Naive thymus-derived CD4-positive, alpha-beta T cell (primary cell): ENCODE results near the gene NCOA3. TPM values are rescaled to one million over a fixed set of nuclear protein-coding genes. Genes with fewer than 3 reads are reported as not detected.

Source experiments
- ATAC-seq: fragments of 150-1000 bp; cut with Tn5 transposase; 2 replicates; pipeline ENCODE4 v1.10.0; 2021; ENCODE audit warnings: mild to moderate bottlenecking, moderate library complexity
- CTCF ChIA-PET: fragments of 350-600 bp; sonication (Branson Sonifier 250); formaldehyde crosslinking; loops from one replicate; lab custom pipeline; 2021; ENCODE audit warnings: antibody characterized with exemption; lab: Charles Lee
- POLR2A ChIA-PET: fragments of 350-600 bp; sonication (Branson Sonifier 250); formaldehyde crosslinking; loops from one replicate; lab custom pipeline; 2021; ENCODE audit warnings: antibody characterized with exemption, inconsistent platforms; lab: Charles Lee
- DNase-seq, 9 donors: peaks; one replicate each; pipeline versions ENCODE4 v3.0.0 to v3.0.0-alpha.2; 2020 to 2022; ENCODE audit warnings: mixed read lengths in 1 of 9
- H3K27ac ChIP-seq: one replicate; pipeline ENCODE4 v1.7.0; 2013; ENCODE audit warnings: mild to moderate bottlenecking, low read depth, low read length, moderate library complexity
- H3K27me3 ChIP-seq, 2 donors: one replicate each; pipeline ENCODE4 v1.7.0; 2013; ENCODE audit warnings: low read length in 2 of 2, mild to moderate bottlenecking in 2 of 2, moderate library complexity in 2 of 2; ENCODE audit not compliant: control insufficient read depth in 2 of 2, insufficient read depth in 2 of 2
- H3K36me3 ChIP-seq, 3 experiments: 1 replicate in 2 of 3; 2 replicates in 1 of 3; pipeline ENCODE4 v1.7.0; 2013; ENCODE audit warnings: low read length in 3 of 3, mild to moderate bottlenecking in 3 of 3, moderate library complexity in 1 of 3; ENCODE audit not compliant: insufficient read depth in 3 of 3, control insufficient read depth in 2 of 3
- H3K4me1 ChIP-seq, 2 donors: one replicate each; pipeline ENCODE4 v1.7.0; 2013; ENCODE audit warnings: low read length in 2 of 2, mild to moderate bottlenecking in 2 of 2, moderate library complexity in 1 of 2; ENCODE audit not compliant: control insufficient read depth in 2 of 2, insufficient read depth in 2 of 2
- H3K4me3 ChIP-seq: 2 replicates; pipeline ENCODE4 v1.7.0; 2013; ENCODE audit warnings: mild to moderate bottlenecking, low read length
- H3K9me3 ChIP-seq, 3 experiments: 1 replicate in 2 of 3; 2 replicates in 1 of 3; pipeline ENCODE4 v1.7.0; 2013; ENCODE audit warnings: low read length in 3 of 3; ENCODE audit not compliant: control insufficient read depth in 2 of 3
- H3K27ac Mint-ChIP-seq, 9 donors: one replicate each; pipeline ENCODE4 v1.8.0; 2020 to 2022; ENCODE audit warnings: mixed read lengths in 9 of 9, mild to moderate bottlenecking in 8 of 9, moderate library complexity in 5 of 9, inconsistent platforms in 2 of 9
- H3K27me3 Mint-ChIP-seq, 5 donors: one replicate each; pipeline ENCODE4 v1.8.0; 2021 to 2022; ENCODE audit warnings: mixed read lengths in 5 of 5, mild to moderate bottlenecking in 1 of 5
- H3K36me3 Mint-ChIP-seq, 5 donors: one replicate each; pipeline ENCODE4 v1.8.0; 2020 to 2022; ENCODE audit warnings: mixed read lengths in 5 of 5, mild to moderate bottlenecking in 3 of 5, inconsistent platforms in 1 of 5
- H3K4me1 Mint-ChIP-seq, 7 donors: one replicate each; pipeline ENCODE4 v1.8.0; 2020 to 2022; ENCODE audit warnings: mixed read lengths in 7 of 7, mild to moderate bottlenecking in 3 of 7, inconsistent platforms in 1 of 7
- H3K4me3 Mint-ChIP-seq, 10 donors: one replicate each; pipeline ENCODE4 v1.8.0; 2020 to 2022; ENCODE audit warnings: mild to moderate bottlenecking in 10 of 10, mixed read lengths in 10 of 10, moderate library complexity in 6 of 10, inconsistent platforms in 2 of 10
- H3K9me3 Mint-ChIP-seq, 11 donors: one replicate each; pipeline ENCODE4 v1.8.0; 2020 to 2022; ENCODE audit warnings: mixed read lengths in 11 of 11, mild to moderate bottlenecking in 4 of 11, inconsistent platforms in 1 of 11, moderate library complexity in 1 of 11
- intact Hi-C, 2 donors: fragments of 100-400 bp; cut with micrococcal nuclease; formaldehyde crosslinking; loops; one replicate each; pipeline ENCODE4 v1.15.1; 2023
- polyA plus RNA-seq, 2 donors: library from polyadenylated mRNA; unstranded; fragments of 300-500 nt; fragmentation: Illumina TruSeq; gene quantifications; one replicate each; pipeline ENCODE4 v1.2.3, GENCODE V29; 2021
- total RNA-seq, 6 experiments: library from RNA in 5 of 6; stranded (reverse) in 5 of 6; gene quantifications; 1 replicate in 5 of 6; 2 replicates in 1 of 6; pipeline ENCODE4 v1.2.3 and lab custom pipeline; 2021 to 2026

NCOA3 gene
- total and polyA plus RNA-seq, 7 experiments from 2014 or later, result 20.3 to 115 (median 85.5) TPM

- ATAC-seq (no peak), DNase-seq (no peak)
- intact Hi-C loops, result loop anchor here in 1 of 2 donors (5.0 kb wide), 2 partner anchors 36 to 69 kb away; partner anchors contain the start of gene NCOA3
- Histone ChIP-seq H3K4me1 (peaks cover 20 to 23% of the 10 kb centered on the region in 2 donors), H3K27ac (no peak overlapping the region), H3K4me3 (no peak overlapping the region), H3K27me3 (no peaks in the 10 kb centered on the region), H3K9me3 (peaks cover 0 to 7% (median 0%) of the 10 kb centered on the region in 3 experiments), H3K36me3 (peaks cover 0 to 10% (median 0%) of the 10 kb centered on the region in 3 experiments)
- ChIA-PET POLR2A (no interaction called here), CTCF (no interaction called here)
- Mint-ChIP-seq H3K27ac (peak overlapping the region in 2 of 9 donors; percentile 50 to 65), H3K27me3 (no peaks in the 10 kb centered on the region), H3K4me3 (peak overlapping the region in 1 of 10 donors; percentile 5), H3K4me1 (peaks cover 43 to 74% (median 65%) of the 10 kb centered on the region in 7 donors), H3K9me3 (peaks cover 0 to 17% (median 3%) of the 10 kb centered on the region in 11 donors), H3K36me3 (peaks cover 4 to 42% (median 37%) of the 10 kb centered on the region in 5 donors)
These were observed 69.7 kb downstream of the NCOA3 start for GRCh38 chr20:47571426-47571825.

- peaks cover 0 to 7% (median 0%) of the 10 kb centered on the region in 3 experiments for H3K9me3 ChIP-seq
- peak overlapping the region in 6 of 9 donors; percentile 3 to 65 (median 28) for H3K27ac Mint-ChIP-seq
- peaks cover 0 to 10% (median 0%) of the 10 kb centered on the region in 3 experiments for H3K36me3 ChIP-seq
- peaks cover 23 to 31% of the 10 kb centered on the region in 2 donors for H3K4me1 ChIP-seq
- intact Hi-C loops, result loop anchor here in 1 of 2 donors (5.0 kb wide), 2 partner anchors 35 to 70 kb away; partner anchors contain the start of gene NCOA3
- ATAC-seq (no peak), DNase-seq (no peak)
- H3K27me3 ChIP-seq, result no peaks in the 10 kb centered on the region
- ChIA-PET POLR2A (no interaction called here), CTCF (interaction anchor here (0.6 kb wide), 1 partner anchor 14 kb away, joined by 4 read pairs; no protein-coding TSS in a partner anchor)
- H3K4me3 Mint-ChIP-seq, result peak overlapping the region in 3 of 10 donors; percentile 1 to 37 (median 33)
- H3K4me3 ChIP-seq, result no peak overlapping the region
- H3K27me3 Mint-ChIP-seq, result no peaks in the 10 kb centered on the region
- H3K36me3 Mint-ChIP-seq, result peaks cover 4 to 39% (median 32%) of the 10 kb centered on the region in 5 donors
- H3K4me1 Mint-ChIP-seq, result peaks cover 48 to 78% (median 71%) of the 10 kb centered on the region in 7 donors
- peaks cover 0 to 17% (median 3%) of the 10 kb centered on the region in 11 donors for H3K9me3 Mint-ChIP-seq
- H3K27ac ChIP-seq, result no peak overlapping the region
These were observed 70.5 kb downstream of the NCOA3 start for GRCh38 chr20:47572105-47572729.

GRCh38 chr20:47573559-47573958 lies 71.9 kb downstream of the NCOA3 start:
- no peak for ATAC-seq
- Histone ChIP-seq H3K27me3 (no peaks in the 10 kb centered on the region), H3K4me3 (no peak overlapping the region), H3K4me1 (peaks cover 23 to 32% of the 10 kb centered on the region in 2 donors), H3K9me3 (peaks cover 0 to 7% (median 0%) of the 10 kb centered on the region in 3 experiments), H3K36me3 (peaks cover 0 to 10% (median 0%) of the 10 kb centered on the region in 3 experiments), H3K27ac (no peak overlapping the region)
- ChIA-PET POLR2A (interaction anchor here (0.6 kb wide), 1 partner anchor 35 kb away, joined by 3 read pairs; no protein-coding TSS in a partner anchor), CTCF (no interaction called here)
- Mint-ChIP-seq H3K4me3 (peak overlapping the region in 3 of 10 donors; percentile 15 to 58 (median 33)), H3K27ac (peak overlapping the region in 4 of 9 donors; percentile 21 to 44 (median 33)), H3K27me3 (no peaks in the 10 kb centered on the region), H3K4me1 (peaks cover 51 to 82% (median 74%) of the 10 kb centered on the region in 7 donors), H3K9me3 (peaks cover 0 to 17% (median 3%) of the 10 kb centered on the region in 11 donors), H3K36me3 (peaks cover 4 to 31% (median 22%) of the 10 kb centered on the region in 5 donors)
- intact Hi-C loops, result loop anchor here in 1 of 2 donors (5.0 kb wide), 2 partner anchors 34 to 71 kb away; partner anchors contain the start of gene NCOA3
- DNase-seq, result no peak

GRCh38 chr20:47574616-47575364 lies 73.1 kb downstream of the NCOA3 start:
- Histone ChIP-seq H3K9me3 (peaks cover 0 to 7% (median 0%) of the 10 kb centered on the region in 3 experiments), H3K27ac (no peak overlapping the region), H3K36me3 (peaks cover 0 to 10% (median 0%) of the 10 kb centered on the region in 3 experiments), H3K4me1 (peaks cover 23 to 32% of the 10 kb centered on the region in 2 donors), H3K4me3 (no peak overlapping the region), H3K27me3 (no peaks in the 10 kb centered on the region)
- no peak for DNase-seq
- H3K9me3 Mint-ChIP-seq, result peaks cover 0 to 17% (median 3%) of the 10 kb centered on the region in 11 donors
- ATAC-seq, result no peak
- H3K4me1 Mint-ChIP-seq, result peaks cover 60 to 94% (median 83%) of the 10 kb centered on the region in 7 donors
- ChIA-PET POLR2A (interaction anchor here (1.1 kb wide), 1 partner anchor 73 kb away, joined by 3 read pairs; the partner anchor contains the start of gene NCOA3), CTCF (no interaction called here)
- H3K27me3 Mint-ChIP-seq, result no peaks in the 10 kb centered on the region
- H3K36me3 Mint-ChIP-seq, result peaks cover 4 to 26% (median 20%) of the 10 kb centered on the region in 5 donors
- peak overlapping the region in 3 of 10 donors; percentile 14 to 27 (median 21) for H3K4me3 Mint-ChIP-seq
- no peak overlapping the region for H3K27ac Mint-ChIP-seq
- intact Hi-C loops, result loop anchor here in 1 of 2 donors (5.0 kb wide), 2 partner anchors 33 to 72 kb away; partner anchors contain the start of gene NCOA3

DNA sequence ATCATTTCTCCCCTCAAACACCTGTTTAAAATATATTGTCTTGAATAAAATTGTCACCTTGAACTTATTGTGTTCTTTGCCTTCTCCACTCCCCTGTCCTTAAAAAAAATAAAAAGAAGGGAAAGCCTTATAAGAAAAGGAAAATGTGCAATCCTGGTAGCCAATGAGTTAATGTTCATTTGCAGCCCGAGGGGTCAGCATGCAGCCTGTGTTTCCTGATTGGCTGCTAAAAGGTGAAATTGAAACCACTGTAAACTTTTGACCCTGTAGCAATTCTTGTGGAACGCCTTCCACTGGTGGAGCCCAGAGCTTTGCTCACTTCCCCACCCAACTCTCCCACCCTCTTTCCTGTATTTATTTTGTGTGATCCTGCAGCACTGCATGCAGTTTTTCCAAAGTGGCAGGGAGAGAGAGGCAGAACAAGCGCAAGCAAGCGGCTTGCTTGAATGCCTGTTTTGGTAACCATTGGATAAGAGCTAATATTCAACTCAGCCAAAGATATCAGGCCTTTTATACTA lies 74.9 kb downstream of the NCOA3 start:
- no peak for DNase-seq
- peak; percentile 61 for ATAC-seq
- Histone ChIP-seq H3K27ac (no peak overlapping the region), H3K27me3 (no peaks in the 10 kb centered on the region), H3K9me3 (no peaks in the 10 kb centered on the region), H3K4me1 (peaks cover 23 to 32% of the 10 kb centered on the region in 2 donors), H3K36me3 (no peaks in the 10 kb centered on the region), H3K4me3 (no peak overlapping the region)
- ChIA-PET CTCF (no interaction called here), POLR2A (interaction anchor here (0.5 to 1.4 kb wide), 2 partner anchors 61 to 75 kb away, joined by 4 to 5 read pairs; partner anchors contain the start of gene NCOA3)
- Mint-ChIP-seq H3K27me3 (no peaks in the 10 kb centered on the region), H3K4me3 (peak overlapping the region; percentile 8 to 58 (median 36)), H3K4me1 (peaks cover 67 to 95% (median 90%) of the 10 kb centered on the region in 7 donors), H3K36me3 (peaks cover 0 to 15% (median 7%) of the 10 kb centered on the region in 5 donors), H3K9me3 (peaks cover 0 to 7% (median 0%) of the 10 kb centered on the region in 11 donors), H3K27ac (peak overlapping the region in 8 of 9 donors; percentile 6 to 67 (median 30))
- intact Hi-C loops, result loop anchor here in 1 of 2 donors (2.0 kb wide), 1 partner anchor 16 kb away; no protein-coding TSS in a partner anchor
